Epithelial cell of proximal tubule (primary cell): ENCODE results near the gene TOP2A. TPM values are rescaled to one million over a fixed set of nuclear protein-coding genes. Genes with fewer than 3 reads are reported as not detected.
A peak's percentile ranks its signal among the peaks of the same experiment; 100 is the strongest.

Experiments
- DNase-seq: peaks from one replicate; pipeline ENCODE4 v3.0.0-alpha.2; 2011; ENCODE audit warnings: low read depth
- H3K4me3 ChIP-seq: 2 replicates; pipeline ENCODE4 v1.5.1; 2011; ENCODE audit warnings: low read depth, mild to moderate bottlenecking, low read length
- CTCF ChIP-seq: conservative IDR thresholded peaks from 2 replicates; pipeline ENCODE4 v1.5.1; 2012; ENCODE audit warnings: low read depth, mild to moderate bottlenecking, low read length
- total RNA-seq: library from RNA; depleted of rRNA; stranded (reverse); fragments of >200 nt; gene quantifications from 2 replicates; pipeline ENCODE4 v1.2.3, GENCODE V29; 2015

TOP2A gene
- total RNA-seq, 1 donor from 2014 or later = 206 TPM

GRCh38 chr17:40437095-40437732 is 19.5 kb upstream of the TOP2A start:
- no peak for TF ChIP-seq CTCF
- H3K4me3 ChIP-seq = no peak overlapping the region
- DNase-seq = no peak

DNA sequence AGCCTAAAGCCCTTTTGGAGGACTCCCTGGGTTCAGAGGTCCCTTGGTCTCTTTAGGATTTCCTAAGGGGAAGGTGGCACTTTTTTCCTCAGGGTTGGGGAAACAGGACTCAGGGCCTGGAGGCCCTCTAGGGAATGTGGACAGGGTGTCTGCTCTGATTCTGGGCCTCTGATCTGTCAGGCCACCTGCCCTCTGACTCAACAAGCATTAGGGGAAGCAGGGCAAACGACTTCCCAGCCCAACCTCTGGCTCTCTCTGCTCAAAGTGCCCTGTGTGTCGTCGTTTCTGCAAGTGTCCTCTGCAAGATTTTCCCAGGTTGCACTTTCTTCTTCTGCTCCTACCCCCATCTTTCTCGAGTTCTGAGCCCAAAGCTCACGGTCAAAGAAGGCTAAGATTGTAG is 18.9 kb upstream of the TOP2A start:
- DNase-seq = no peak
- no peak overlapping the region for H3K4me3 ChIP-seq
- TF ChIP-seq CTCF = no peak

DNA sequence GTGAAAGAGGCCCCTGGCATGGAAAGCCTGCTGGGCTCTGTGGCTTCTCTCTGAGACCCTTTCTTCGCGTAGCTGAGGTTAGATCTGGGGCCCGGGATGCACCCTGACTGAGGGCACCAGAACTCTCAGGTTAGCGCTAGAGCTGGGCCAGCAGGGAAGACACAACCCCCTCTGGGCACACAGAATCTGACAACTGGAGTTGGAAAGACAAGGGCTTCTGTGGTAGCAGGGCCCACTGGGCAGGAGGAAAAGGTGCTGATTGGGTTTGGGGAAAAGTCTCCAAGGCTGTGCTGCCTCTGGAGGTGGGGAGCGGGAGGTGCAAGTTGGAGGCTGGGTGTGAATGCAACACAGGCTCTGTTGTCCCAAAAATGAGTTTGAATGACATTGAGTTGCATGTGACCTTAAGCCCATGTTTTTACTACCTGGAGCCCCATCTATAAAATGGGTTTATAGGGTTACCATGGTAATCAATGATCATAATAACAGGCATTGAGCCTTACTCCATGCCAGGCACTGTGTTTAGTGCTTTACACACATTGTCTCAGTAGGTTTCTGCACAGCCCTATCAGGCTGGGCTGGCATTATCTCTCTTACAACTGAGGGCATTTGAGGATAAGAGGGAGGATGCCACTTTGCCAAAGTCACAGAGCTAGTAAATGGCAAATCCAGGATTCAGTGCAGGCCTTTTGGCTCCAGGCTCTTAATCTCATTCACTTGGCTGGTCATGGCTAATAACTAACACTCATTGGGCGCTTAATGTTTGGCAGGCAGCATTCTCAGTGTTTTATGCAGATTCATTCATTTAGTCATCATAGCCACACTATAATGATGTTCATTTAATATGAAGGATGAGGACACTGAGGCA is 16.1 kb upstream of the TOP2A start:
- TF ChIP-seq CTCF = peak; percentile 59
- no peak overlapping the region for H3K4me3 ChIP-seq
- DNase-seq = no peak

DNA sequence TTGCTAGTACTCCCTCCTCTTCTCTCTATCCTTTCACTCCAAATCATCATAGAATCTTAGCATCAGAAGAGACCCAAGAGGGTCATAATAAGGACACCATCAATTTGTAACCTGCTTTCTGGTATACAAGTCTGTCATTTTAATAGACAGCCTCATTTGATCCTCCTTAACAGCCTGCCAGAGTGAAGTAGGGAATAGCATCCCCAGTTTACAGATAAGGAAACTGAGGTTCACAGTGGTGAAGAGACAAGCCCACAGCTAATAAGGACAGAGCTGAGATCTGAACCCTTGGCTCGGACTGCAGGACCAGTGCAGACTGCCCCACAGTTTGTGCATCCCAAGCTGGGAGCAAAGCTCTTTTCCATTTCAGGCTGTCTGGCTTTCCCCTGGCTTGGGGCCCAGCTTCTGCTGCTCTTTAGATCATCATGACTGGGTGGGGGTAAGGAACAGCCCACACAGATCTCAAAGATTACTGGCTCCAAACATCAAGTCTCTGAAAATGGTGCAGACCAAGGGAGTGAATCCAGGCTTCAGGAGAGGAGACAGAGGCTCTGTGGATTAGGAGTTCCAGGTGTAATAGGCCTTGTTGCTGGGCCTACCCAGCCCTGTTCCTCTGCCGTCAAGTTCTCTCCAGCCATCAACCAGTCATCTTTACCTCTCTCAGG is 15.3 kb upstream of the TOP2A start:
- TF ChIP-seq CTCF = no peak
- no peak overlapping the region for H3K4me3 ChIP-seq
- DNase-seq = no peak

DNA sequence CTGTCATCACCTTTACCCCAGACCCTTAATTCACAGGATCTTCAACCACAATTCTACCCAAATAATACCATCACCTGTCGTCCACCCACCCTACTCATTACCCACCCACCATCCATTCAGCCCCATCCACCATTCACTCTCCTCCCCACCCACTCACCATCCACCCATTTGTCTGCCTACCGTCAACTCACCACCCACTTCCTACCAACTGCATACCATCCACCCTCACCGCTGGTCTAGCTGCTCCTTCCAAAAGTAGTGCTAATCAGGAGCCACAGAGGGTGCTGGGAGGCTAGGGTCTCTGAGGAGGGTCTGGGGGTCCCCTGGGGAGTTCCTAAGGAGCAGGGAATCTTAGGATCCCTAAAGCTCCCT is 13.5 kb upstream of the TOP2A start:
- TF ChIP-seq CTCF = no peak

DNA sequence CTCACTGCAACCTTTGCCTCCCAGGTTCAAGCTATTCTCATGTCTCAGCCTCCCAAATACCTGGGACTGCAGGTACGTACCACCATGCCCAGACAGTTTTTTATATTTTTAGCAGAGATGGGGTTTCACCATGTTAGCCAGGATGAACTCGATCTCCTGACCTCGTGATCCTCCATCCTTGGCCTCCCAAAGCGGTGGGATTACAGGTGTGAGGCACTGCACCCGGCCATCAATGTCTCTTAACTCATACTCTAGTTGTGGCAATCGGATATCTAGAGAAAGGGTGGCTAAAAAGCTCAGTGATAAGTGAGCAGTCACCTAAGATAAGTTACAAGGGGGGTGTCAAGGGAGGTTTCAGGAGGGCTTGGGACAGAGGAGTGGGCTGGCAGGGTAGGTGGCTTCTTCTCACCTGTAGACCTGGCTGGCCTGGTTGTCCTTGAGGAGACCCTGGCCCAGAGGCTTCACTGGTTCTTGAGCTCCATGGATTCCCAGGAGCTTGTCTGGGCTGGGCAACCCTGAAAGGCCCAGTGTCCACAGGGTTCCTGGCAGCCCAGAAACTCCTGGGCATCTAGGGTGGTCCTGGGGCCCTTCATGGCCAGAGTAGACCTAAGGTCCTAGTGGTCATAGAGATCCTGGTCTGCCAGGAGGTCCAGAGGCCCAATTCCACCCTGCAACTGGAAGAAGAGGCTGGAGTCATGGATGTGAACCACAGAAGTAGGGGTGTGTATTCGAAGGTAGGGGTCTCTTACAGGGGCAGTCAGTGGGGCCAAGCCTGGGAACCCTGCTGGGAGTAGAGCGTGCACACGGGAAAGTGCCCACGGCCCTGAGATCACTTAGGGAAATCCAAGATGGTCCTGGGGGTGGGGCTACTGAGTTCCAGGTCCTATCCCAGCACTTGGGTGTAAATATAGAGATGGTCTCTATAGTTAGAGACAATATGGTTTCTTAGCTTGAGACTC is 12.9 kb upstream of the TOP2A start:
- DNase-seq = no peak
- no peak overlapping the region for H3K4me3 ChIP-seq
- TF ChIP-seq CTCF = no peak

More for the DNA sequence above, 13.5 kb upstream of the TOP2A start:
- H3K4me3 ChIP-seq = no peak overlapping the region
- DNase-seq = no peak
